Measurements from ENCODE around the gene TMEM212.
"Not testable (repeated sequence)": the region's sequence is repeated elsewhere in the genome, so short reads cannot be mapped to it uniquely, and the experiment has no call there.

TMEM212 gene

DNA sequence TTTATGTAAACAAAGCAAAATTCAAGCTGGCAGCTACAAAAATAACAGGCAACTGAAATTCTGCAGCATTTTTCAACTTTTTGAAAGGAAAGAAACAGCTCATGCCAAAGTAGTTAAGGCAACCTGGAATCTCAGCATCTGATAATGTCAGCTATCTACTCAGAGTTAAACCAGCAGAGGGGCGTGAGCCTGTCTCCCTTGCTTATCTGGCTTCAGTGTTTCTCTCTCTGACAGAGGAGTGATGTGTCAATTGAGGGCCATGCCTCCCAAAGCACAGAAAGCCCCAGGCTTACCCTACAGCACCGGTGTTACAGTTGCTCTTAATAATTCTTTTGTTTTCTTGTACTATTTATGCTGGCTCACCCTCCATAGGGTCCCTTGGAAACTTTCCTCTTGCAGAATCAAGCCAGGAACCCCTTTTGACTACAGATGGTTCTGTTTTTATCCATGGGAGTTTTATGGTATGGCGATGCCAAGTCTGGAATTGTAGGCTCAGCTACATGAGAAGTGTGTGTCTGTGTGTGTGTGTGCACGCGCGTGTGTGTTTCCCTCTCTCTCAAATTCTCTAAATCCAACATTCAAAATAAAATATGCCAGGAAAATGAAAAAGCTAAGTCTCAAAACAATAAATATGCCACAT is 7.3 kb downstream of the TMEM212 start:
- TF ChIP-seq, protein P1, sequence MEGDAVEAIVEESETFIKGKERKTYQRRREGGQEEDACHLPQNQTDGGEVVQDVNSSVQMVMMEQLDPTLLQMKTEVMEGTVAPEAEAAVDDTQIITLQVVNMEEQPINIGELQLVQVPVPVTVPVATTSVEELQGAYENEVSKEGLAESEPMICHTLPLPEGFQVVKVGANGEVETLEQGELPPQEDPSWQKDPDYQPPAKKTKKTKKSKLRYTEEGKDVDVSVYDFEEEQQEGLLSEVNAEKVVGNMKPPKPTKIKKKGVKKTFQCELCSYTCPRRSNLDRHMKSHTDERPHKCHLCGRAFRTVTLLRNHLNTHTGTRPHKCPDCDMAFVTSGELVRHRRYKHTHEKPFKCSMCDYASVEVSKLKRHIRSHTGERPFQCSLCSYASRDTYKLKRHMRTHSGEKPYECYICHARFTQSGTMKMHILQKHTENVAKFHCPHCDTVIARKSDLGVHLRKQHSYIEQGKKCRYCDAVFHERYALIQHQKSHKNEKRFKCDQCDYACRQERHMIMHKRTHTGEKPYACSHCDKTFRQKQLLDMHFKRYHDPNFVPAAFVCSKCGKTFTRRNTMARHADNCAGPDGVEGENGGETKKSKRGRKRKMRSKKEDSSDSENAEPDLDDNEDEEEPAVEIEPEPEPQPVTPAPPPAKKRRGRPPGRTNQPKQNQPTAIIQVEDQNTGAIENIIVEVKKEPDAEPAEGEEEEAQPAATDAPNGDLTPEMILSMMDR (IDR thresholded peaks at IDR 0.05; ENCODE audit: insufficient read depth, low read length, missing control alignments) = no peak
- CTCF ChIA-PET = interaction anchor here (0.7 to 1.4 kb wide), 2 partner anchors 9 to 13 kb away, joined by 3 to 5 read pairs; no protein-coding TSS in a partner anchor
- POLR2A ChIA-PET = no interaction called here
- H3K4me3 ChIP-seq (ENCODE audit: low read depth, low read length) = no peak overlapping the region
- no peak for DNase-seq (ENCODE audit: low read depth, low spot score)

DNA sequence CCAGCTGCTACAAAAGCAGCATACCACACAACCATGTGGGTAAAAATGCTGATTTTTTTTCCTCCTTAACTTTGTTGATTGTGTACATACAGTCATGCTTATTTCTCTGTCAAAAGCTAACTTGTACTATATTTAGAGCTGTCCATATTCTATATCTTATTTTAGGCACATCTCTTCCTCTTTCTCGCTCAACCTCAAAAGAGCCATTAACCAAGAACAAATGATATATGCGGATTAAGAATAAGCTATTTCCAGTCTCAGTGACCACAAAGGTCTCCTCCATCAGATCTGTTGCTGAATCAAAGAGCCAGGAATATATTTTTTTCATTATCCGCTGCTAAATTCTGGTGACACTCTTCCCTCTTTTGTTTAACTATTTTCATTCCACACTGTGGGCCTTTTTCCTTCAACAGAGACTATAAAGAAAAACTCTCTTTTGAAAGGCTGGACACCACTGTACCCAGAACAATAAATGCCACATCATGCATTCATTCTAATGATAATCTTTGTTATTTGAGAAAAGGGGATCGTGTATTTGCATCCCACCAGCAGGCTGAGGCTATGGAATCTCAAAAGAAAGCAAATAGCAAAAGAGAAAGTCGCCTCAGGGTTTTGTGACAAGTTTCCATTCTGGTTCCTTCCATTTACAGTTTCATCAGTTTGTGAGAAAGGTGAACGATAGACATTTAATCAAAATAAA is 8.0 kb downstream of the TMEM212 start:
- ChIA-PET POLR2A (no interaction called here), CTCF (interaction anchor here (0.7 to 1.4 kb wide), 2 partner anchors 10 to 13 kb away, joined by 3 to 5 read pairs; no protein-coding TSS in a partner anchor)
- TF ChIP-seq, protein P1 (IDR thresholded peaks at IDR 0.05; ENCODE audit: insufficient read depth, low read length, missing control alignments) = no peak
- no peak for DNase-seq (ENCODE audit: low read depth, low spot score)
- H3K4me3 ChIP-seq (ENCODE audit: low read depth, low read length) = no peak overlapping the region

DNA sequence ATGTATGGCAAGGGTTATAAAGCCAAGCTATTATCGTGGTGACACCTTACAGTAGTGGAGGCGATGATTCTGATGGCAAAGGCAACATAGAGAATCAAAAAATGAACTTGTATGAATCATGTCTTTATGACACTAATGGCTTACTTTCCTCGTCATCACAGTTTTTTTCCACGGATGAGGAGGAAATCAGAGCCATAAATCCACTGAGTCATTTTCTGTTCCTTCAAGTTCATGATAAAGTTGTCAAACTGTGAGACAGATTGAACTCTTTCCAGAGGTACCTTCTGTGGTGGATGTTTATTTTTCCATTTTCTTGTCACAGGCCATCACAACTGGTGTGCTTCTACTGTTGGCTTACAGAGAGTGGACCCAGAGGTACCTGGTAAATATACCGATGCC is 8.5 kb downstream of the TMEM212 start:
- CTCF ChIA-PET = interaction anchor here (0.8 to 1.9 kb wide), 2 partner anchors 10 to 22 kb away, joined by 3 to 4 read pairs; no protein-coding TSS in a partner anchor
- TF ChIP-seq, protein P1 (IDR thresholded peaks at IDR 0.05; ENCODE audit: insufficient read depth, low read length, missing control alignments) = no peak
- POLR2A ChIA-PET = no interaction called here

DNA sequence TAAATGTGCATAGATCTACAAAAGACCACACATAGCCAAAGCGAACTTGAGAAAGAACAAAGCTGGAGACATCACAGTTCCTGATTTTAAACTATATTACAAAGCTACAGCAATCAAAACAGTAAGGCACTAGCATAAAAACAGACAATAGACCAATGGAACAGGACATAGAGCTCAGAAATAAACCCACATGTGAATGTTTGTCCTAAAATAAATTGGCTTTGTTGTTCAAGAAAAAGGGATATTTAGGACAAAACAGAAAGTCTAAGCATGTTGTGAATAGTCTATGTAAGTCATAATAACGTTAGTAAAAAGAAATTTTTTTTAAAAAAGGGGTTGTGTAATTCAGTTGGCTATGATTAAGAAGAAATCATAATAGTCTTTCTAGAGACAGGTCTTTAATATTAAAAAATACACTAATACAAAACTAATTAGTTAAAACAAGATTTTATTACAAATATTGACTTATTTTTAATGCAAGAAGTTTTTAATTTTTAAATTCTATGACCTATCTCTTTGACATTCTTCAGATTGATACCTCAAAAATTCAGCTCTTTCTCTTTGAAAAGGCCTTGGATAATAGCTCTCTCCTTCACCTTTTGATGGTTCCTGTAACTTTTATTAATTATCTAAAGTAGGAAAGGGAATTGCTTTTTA is 11.6 kb downstream of the TMEM212 start:
- CTCF ChIA-PET = interaction anchor here (1.5 to 1.6 kb wide), 2 partner anchors 11 to 16 kb away, joined by 3 to 4 read pairs; no protein-coding TSS in a partner anchor
- H3K4me3 ChIP-seq (ENCODE audit: low read depth, low read length) = no peak overlapping the region
- TF ChIP-seq, protein P1 (IDR thresholded peaks at IDR 0.05; ENCODE audit: insufficient read depth, low read length, missing control alignments) = no peak
- no peak for DNase-seq (ENCODE audit: low read depth, low spot score)
- POLR2A ChIA-PET = no interaction called here

More for the DNA sequence above, 8.5 kb downstream of the TMEM212 start:
- H3K4me3 ChIP-seq (ENCODE audit: low read depth, low read length) = no peak overlapping the region
- no peak for DNase-seq (ENCODE audit: low read depth, low spot score)

- H3K4me3 ChIP-seq (ENCODE audit: low read depth, low read length); DNase-seq (ENCODE audit: low read depth, low spot score); POLR2A ChIA-PET: not testable (repeated sequence)
- CTCF ChIA-PET = interaction anchor here (2.1 kb wide), 1 partner anchor 9 kb away, joined by 4 read pairs; no protein-coding TSS in a partner anchor
Measured at GRCh38 chr3:171858770-171859169, 15.6 kb downstream of the TMEM212 start.

GRCh38 chr3:171860830-171861535 is 17.8 kb downstream of the TMEM212 start:
- TF ChIP-seq, protein P1 (IDR thresholded peaks at IDR 0.05; ENCODE audit: insufficient read depth, low read length, missing control alignments) = no peak
- ChIA-PET POLR2A (no interaction called here), CTCF (interaction anchor here (1.2 kb wide), 1 partner anchor 480 kb away, joined by 5 read pairs; no protein-coding TSS in a partner anchor)
- no peak for DNase-seq (ENCODE audit: low read depth, low spot score)
- no peak overlapping the region for H3K4me3 ChIP-seq (ENCODE audit: low read depth, low read length)

Measured in AG04449 (cell line).